ENCODE measurements around the gene PRELP. TPM values are rescaled to one million over a fixed set of nuclear protein-coding genes. Genes with fewer than 3 reads are reported as not detected.
A peak's percentile ranks its signal among the peaks of the same experiment; 100 is the strongest.

PRELP gene
- total RNA-seq, 4 donors from 2014 or later = 15.4 to 35.2 (median 23.3) TPM

DNA sequence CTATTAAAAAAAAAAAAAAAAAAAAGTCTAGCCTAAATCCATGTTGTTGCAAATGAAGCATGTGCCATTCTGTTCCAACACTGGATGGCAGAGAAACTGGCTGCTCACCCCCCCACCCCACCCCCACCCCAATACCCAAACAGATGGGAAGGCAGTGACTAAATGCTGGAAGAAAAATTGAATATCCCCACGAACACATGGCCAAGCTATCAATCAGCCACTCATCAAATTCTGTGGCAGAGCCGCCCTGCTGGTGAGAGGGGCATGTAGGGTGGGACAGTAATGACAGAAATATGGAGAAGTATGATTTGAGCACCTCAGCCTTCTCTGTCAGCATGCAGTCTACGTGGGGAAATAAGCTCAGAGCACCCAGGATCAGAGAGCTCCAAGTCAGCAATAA, 52.5 kb downstream of the PRELP start:
- Histone ChIP-seq H3K9me3 (no peaks in the 10 kb centered on the region), H3K27ac (no peak overlapping the region), H3K4me3 (no peak overlapping the region), H3K27me3 (no peaks in the 10 kb centered on the region), H3K36me3 (no peaks in the 10 kb centered on the region), H3K4me1 (peaks cover 0 to 9% (median 3%) of the 10 kb centered on the region in 4 donors)
- intact Hi-C loops (cut with DNase I; ENCODE audit: low total_unique reads) = no loop called here
- in situ Hi-C loops (cut with MboI; ENCODE audit: low pct_ligation_motif_present in 1 of 4, low pct_unique_long_range_greater_than_20kb in 1 of 4, low sequenced_read_pairs in 3 of 4) = no loop called here
- no peak for DNase-seq
- TF ChIP-seq EP300 (IDR thresholded peaks at IDR 0.05; ENCODE audit: low read depth) (no peak), POLR2A (IDR thresholded peaks at IDR 0.05) (no peak), POLR2AphosphoS5 (IDR thresholded peaks at IDR 0.05) (no peak)
- TF ChIP-seq, protein P1, sequence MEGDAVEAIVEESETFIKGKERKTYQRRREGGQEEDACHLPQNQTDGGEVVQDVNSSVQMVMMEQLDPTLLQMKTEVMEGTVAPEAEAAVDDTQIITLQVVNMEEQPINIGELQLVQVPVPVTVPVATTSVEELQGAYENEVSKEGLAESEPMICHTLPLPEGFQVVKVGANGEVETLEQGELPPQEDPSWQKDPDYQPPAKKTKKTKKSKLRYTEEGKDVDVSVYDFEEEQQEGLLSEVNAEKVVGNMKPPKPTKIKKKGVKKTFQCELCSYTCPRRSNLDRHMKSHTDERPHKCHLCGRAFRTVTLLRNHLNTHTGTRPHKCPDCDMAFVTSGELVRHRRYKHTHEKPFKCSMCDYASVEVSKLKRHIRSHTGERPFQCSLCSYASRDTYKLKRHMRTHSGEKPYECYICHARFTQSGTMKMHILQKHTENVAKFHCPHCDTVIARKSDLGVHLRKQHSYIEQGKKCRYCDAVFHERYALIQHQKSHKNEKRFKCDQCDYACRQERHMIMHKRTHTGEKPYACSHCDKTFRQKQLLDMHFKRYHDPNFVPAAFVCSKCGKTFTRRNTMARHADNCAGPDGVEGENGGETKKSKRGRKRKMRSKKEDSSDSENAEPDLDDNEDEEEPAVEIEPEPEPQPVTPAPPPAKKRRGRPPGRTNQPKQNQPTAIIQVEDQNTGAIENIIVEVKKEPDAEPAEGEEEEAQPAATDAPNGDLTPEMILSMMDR (IDR thresholded peaks at IDR 0.05) = no peak
- 89 to 95% methylated on average over 3 of the region's 3 CpGs for WGBS, 2 donors (ENCODE audit: low coverage in 1 of 2)

DNA sequence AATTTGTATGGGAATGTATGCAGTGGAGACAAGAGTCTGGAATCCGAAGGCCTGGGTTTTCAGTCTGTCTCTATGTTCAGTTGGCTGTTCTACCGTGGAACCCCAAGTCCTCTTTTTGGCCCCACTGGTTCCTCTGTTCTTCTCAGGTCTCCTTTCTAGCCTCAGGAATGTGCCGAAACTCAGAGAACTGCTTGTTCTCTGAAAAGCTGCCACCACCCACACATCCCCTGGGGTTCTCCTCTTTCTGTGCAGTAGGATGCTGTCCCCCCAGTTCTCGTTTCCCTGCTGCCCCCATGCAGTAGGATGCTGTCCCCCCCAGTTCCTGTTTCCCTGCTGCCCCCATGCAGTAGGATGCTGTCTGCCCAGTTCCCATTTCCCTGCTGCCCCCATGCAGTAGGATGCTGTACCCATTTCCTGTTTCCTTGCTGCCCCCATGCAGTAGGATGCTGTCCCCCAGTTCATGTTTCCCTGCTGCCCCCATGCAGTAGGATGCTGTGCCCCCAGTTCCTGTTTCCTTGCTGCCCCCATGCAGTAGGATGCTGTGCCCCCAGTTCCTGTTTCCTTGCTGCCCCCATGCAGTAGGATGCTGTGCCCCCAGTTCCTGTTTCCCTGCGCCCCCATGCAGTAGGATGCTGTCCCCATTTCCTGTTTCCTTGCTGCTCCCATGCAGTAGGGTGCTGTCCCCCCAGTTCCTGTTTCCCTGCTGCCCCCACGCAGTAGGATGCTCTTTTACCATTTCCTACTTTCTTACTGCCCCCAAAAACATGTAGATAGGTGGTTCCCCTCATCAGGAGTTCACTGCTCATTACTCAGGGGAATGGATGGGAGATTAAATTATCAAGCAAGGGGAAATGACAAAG, 53.6 kb downstream of the PRELP start:
- Histone ChIP-seq H3K4me3 (no peak overlapping the region), H3K27ac (no peak overlapping the region), H3K4me1 (peaks cover 0 to 9% (median 4%) of the 10 kb centered on the region in 4 donors), H3K36me3 (no peaks in the 10 kb centered on the region), H3K27me3 (no peaks in the 10 kb centered on the region), H3K9me3 (no peaks in the 10 kb centered on the region)
- no peak for DNase-seq
- in situ Hi-C loops (cut with MboI; ENCODE audit: low pct_ligation_motif_present in 1 of 4, low pct_unique_long_range_greater_than_20kb in 1 of 4, low sequenced_read_pairs in 3 of 4) (no loop called here), intact Hi-C loops (cut with DNase I; ENCODE audit: low total_unique reads) (no loop called here)
- no peak for TF ChIP-seq POLR2AphosphoS5 (IDR thresholded peaks at IDR 0.05)
- no peak for TF ChIP-seq EP300 (IDR thresholded peaks at IDR 0.05; ENCODE audit: low read depth)
- TF ChIP-seq, protein P1 (IDR thresholded peaks at IDR 0.05) = no peak
- WGBS, 2 donors (ENCODE audit: low coverage in 1 of 2) = 74 to 79% methylated on average over 3 to 6 of the region's 6 CpGs

DNA sequence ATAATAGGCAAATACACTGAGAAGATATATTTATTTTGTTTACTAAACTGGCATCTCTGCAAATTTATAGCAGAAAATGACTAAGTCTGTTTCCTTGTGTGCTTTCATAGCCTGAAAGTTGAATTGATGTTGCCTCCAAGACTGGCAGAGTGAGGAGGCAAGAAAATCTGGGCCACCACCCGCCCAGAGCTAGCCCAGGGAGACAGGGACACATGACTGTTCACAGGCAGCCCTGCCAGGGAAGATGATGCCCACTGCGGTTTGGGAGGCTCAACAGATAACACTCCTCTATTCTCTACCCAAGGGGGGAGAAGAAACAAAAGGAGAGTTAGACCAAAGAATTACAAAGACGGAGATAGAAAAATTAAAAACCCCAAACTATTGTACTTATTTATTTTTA, 55.5 kb downstream of the PRELP start:
- Histone ChIP-seq H3K27ac (no peak overlapping the region), H3K4me3 (no peak overlapping the region), H3K27me3 (no peaks in the 10 kb centered on the region), H3K36me3 (no peaks in the 10 kb centered on the region), H3K4me1 (peaks cover 0 to 14% (median 8%) of the 10 kb centered on the region in 4 donors), H3K9me3 (no peaks in the 10 kb centered on the region)
- no peak for DNase-seq
- intact Hi-C loops (cut with DNase I; ENCODE audit: low total_unique reads) = no loop called here
- TF ChIP-seq POLR2AphosphoS5 (IDR thresholded peaks at IDR 0.05) (no peak), EP300 (IDR thresholded peaks at IDR 0.05; ENCODE audit: low read depth) (no peak), POLR2A (IDR thresholded peaks at IDR 0.05) (no peak)
- TF ChIP-seq, protein P1 (IDR thresholded peaks at IDR 0.05) = no peak
- in situ Hi-C loops (cut with MboI; ENCODE audit: low pct_ligation_motif_present in 1 of 4, low pct_unique_long_range_greater_than_20kb in 1 of 4, low sequenced_read_pairs in 3 of 4) = no loop called here
- WGBS, 2 donors (ENCODE audit: low coverage in 1 of 2) = 88 to 100% methylated on average over 1 to 3 of the region's 3 CpGs

DNA sequence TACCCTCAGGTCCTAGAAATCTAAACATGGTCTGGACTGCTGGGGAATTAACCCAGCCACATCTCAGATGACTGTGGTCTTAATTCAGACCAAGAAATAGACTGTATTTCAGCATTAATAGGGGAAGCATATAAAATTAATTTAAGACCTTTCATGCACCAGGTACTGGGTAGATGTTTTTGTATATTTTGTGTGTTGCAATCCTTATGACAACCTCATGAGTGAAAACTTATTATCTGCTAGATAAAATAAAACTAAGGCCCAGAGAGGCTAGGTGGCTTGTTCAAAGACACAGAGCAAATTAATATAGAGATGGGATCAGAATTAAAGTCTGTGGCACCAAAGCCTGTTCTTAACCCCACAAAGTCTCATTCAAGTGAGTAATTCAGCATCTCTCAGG, 58.4 kb downstream of the PRELP start:
- H3K4me3 ChIP-seq = no peak overlapping the region
- TF ChIP-seq POLR2AphosphoS5 (IDR thresholded peaks at IDR 0.05) (no peak), POLR2A (IDR thresholded peaks at IDR 0.05) (no peak), EP300 (IDR thresholded peaks at IDR 0.05; ENCODE audit: low read depth) (no peak)
- TF ChIP-seq, protein P1 (IDR thresholded peaks at IDR 0.05) = no peak
- in situ Hi-C loops (cut with MboI; ENCODE audit: low pct_ligation_motif_present in 1 of 4, low pct_unique_long_range_greater_than_20kb in 1 of 4, low sequenced_read_pairs in 3 of 4) (no loop called here), intact Hi-C loops (cut with DNase I; ENCODE audit: low total_unique reads) (no loop called here)
- no peaks in the 10 kb centered on the region for H3K36me3 ChIP-seq
- H3K27me3 ChIP-seq = no peaks in the 10 kb centered on the region
- peak overlapping the region; percentile 53 to 86 (median 77) for H3K27ac ChIP-seq
- H3K4me1 ChIP-seq = peaks cover 0 to 9% (median 6%) of the 10 kb centered on the region in 4 donors
- no peaks in the 10 kb centered on the region for H3K9me3 ChIP-seq
- no peak for DNase-seq

Measured in transverse colon (tissue), 4 donors.